CD4-positive, alpha-beta T cell treated with Interleukin-12 subunit alpha and Interleukin-12 subunit beta, for 1 hour (primary cell): ENCODE results near the gene GPRIN3.
"Not testable (repeated sequence)": the region's sequence is repeated elsewhere in the genome, so short reads cannot be mapped to it uniquely, and the experiment has no call there.

Source experiments
- DNase-seq: peaks from one replicate; pipeline ENCODE4 v3.0.0-alpha.2; 2020

GPRIN3 gene

DNA sequence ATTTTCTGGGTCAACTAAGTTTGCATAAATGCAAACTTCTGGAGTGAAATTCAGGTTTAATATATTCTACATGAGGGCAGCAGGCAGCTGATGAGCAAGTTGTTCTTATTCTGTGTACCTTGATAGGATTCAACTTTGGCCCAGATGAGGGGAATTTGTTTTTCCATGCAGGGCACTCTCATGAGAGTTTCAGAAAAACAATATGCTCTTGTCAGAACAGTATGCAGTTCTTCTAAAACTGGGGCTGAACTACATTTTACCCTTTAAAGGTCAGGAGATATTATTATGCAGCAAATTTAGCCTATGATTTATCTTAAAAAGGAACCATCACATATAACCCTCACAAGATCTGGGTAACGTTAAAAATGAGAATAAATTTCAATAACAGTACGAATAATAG, 19.2 kb downstream of the GPRIN3 start:
- no peak for DNase-seq

DNA sequence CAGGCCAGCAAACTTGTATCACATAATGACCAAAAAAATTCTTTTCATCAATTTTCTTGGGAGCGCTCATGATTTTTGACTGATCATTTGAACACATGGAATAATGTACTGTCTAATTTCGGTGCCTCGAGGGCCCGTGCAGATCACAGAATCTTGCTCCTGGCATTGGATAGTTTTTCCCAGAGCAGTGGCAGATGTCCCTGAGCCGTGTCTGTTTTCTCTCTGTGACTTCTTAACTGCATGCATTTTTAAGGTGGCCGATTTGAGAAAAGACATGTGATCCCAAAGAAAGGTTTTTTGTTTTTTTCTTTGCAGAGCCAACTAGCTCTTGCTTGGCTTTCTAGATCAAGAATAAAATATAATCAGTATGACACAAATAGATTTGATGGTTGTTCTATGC, 19.7 kb downstream of the GPRIN3 start:
- DNase-seq, result no peak

DNA sequence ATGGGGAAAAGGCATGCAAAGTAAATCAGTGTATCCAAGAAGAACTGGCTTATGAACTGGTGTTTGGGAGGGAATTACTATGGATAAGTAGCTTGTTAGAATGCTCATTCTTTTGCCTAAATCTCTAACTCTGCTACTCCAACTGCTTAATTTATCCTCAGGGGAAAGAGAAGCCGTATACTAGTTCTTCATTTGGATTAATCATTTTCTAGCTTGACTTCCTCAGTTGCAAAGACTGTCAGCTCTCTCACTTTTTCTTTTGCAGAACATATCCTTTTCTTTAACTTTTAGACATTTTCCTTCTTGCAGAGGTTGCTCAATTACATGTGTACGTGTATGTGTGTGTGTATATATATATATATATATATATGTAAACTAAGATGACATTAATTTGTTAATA, 21.9 kb downstream of the GPRIN3 start:
- DNase-seq, result no peak

DNA sequence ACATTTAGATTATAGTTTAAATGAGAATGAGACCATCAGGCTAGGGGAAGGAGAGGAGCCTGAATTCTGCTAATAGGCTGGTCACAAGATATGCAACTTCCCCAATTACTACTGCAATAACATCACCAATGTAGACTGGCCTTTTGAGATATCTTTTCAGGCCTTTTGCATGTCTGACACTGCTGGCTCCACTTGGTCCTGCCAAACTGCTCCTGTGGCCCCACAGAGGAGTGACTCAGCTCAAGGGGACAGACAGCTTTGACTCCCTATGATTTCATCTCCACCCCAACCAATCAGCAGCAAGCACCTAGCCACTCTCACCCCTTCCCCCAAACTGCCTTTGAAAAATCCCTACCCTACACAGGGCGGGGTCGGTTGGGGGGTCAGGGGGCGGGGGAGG, 22.8 kb downstream of the GPRIN3 start:
- DNase-seq, result peak; percentile 64

DNA sequence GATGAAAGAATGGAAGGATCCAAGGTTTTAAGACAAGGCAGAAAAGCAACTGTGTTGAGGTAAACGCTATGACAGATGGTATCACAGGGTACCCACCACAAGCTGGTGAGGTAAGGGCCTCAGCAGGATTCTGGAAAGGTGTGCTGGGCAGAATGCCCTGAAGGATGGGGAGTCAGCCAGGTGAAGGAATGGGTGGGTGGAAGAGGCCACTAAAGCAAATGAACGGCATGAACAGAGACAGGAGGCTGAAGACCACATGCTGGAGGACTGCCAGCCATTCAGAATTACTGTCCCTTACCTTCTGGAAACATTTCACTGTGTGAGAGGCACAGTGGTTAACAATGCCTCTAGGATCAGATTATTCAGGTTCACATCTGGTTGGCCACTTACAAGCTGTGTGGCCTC, 23.6 kb downstream of the GPRIN3 start:
- DNase-seq, result no peak

DNA sequence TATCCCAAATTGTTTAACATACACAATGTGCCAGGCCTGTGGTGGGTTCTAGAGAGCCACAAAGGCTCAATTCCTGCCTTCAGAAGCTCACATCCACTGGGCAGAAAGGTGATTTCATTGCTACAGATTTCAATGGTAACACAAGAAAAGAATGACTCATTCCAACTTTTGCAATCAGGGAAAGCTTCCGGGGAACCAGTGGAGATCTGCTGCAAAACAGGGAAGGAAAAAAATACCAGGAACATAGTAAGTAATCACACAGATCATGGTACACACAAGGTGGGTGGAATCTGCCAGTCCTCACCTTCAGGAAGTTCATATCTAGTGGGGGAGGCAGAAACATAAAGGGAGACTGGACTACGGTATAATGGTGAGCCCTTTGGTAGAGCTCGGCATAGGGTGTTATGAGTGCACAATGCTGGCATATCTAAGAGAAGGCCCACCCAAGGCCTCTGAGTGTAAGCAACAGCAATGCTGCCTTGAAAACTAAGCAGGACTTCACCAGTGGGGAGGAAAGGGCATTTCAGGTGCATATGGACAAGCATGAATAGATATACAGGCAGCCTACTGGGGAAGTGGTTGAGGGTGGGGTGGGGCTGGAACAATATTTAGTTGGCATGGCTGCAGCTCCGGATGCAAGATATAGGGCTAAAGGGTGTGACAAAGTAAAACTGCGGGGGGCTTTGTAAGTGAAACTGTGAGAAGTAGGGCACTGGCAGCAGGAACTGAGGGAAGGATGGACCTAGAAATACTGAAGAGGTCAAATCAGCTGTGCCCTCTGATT, 24.2 kb downstream of the GPRIN3 start:
- peak; percentile 87 for DNase-seq

DNA sequence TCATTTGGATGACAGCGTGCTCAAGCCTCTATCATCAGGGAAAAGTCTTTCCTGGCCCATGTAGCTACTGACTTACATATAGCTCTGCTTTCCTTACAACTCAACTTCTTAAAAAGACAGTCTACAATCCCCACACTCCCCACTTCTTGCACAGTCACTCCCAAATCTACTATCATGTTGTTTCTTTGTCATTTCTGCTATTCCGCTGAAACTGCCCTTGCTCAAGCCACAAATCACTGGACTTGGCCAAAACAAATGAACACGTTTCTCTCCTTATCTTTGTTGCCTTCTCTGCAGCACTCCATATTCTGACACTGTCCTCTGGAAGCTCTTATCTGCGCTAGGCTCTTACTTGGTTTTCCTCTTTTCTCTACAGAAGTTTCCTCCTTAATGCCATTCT, 28.2 kb downstream of the GPRIN3 start:
- no peak for DNase-seq

DNA sequence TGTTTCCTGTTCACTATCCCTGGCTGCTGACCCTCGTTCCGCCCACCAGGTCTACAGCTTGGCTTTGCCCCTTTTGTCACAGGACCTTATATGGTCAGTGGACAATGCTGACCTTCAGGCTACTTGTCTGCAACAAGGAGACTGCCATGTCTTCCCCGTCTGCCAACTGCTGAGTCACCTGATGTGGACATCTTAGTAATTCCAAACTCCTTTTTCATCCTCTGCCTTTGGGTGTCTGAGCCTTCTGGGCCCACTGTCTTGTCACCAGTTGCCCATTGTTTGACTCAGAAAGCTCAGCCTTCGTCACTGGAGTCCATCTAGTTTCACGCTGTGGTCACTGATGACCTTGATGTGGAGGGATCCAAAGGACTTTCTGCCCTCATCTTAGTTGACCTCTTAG, 30.2 kb downstream of the GPRIN3 start:
- no peak for DNase-seq

DNA sequence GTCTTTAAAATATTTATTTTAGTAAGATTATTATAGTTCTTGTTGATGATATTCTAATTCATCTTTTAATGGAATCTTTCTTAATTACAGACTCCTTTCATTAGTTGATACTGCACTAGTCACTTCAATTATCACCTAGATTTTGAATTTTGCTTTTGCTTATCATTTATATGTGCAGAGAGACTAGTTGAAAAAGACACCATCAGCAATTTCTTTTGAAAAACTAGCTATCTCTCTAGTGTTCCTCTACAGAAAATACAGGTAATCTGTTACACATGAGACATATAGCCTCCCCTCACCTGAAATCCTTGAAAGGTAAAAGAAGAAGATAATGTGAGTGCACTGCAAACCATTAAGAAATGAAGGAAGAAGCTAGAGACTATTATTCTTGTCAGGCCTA, 31.3 kb downstream of the GPRIN3 start:
- DNase-seq, result no peak

DNA sequence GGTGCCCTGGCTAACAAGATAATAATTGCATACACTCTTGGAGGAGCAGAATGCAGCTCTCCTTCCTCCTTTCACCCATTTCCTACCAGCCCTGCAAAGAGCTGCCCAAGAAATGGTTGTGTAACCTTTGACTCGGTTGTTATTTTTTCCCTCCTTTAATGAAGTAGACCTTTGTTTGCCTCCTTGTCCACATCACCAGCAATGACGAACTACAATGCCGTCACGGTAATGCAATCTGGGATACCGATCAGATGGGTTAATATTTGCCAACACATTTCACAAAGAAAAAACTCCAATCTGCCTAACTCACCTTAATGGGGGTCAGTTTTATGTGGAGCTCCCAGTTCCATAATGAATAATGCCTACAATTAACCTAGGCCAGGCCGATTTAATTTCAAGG, 32.0 kb downstream of the GPRIN3 start:
- no peak for DNase-seq

DNA sequence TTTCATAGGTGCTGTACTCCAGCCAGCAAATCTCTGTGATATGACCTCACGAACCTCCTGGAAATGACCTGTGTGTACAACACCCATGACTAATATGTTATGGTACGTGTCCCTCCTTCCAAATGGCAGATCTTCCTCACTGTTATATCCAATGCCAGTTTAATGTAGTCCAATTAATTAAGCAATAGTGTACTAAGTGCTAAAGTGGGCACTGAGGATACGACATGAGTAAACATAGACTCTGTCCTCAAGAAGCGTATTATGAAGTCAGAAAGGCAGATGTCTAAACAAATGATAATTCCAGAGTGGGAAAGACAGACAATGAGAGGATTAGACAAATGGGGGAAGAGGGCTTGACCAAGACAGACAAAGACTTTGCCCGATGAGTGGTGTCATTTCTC, 33.9 kb downstream of the GPRIN3 start:
- DNase-seq, result no peak

DNA sequence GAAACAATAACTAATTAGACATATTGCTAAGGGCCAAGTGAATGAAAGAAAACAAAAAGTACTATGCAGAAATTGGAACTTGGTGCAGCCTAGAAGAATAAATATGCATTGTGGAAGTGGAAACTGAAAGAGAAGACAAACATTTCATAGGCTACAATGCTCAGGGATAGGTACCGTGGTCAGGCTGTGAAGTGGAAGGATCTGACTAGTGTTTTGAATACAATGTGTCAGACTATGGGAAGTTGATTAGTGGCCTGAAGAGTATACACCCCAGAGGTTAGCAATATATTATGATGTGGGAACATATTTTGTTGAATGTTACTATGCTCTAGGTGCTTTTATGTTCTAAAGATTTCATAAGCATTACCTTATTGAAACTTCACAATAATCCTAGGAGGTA, 36.8 kb downstream of the GPRIN3 start:
- DNase-seq, result no peak

DNA sequence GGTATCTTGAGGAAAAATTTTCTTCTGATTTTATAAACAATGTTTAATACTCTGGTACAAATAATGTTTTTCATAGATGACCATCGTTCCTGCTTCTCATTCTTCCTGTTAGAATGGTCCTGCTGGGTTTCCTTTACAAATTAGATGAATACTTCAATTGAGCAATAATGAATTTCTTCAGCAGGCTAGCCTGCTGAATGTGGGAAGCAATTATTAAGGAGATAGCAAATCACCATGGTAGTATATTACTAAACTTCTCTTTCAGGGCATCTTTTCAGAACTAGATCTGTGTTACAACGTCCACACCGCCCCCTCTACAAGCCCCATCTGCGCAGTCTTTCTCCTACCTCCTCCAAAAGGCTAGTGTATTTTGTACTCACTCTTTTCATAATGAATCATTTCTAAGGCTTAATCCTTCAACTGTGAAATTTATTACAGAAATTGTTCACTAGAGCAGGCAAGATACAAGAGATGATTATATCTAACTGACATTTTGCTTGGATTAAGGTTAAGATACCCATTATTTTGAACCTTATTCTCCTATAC, 38.4 kb downstream of the GPRIN3 start:
- no peak for DNase-seq

DNA sequence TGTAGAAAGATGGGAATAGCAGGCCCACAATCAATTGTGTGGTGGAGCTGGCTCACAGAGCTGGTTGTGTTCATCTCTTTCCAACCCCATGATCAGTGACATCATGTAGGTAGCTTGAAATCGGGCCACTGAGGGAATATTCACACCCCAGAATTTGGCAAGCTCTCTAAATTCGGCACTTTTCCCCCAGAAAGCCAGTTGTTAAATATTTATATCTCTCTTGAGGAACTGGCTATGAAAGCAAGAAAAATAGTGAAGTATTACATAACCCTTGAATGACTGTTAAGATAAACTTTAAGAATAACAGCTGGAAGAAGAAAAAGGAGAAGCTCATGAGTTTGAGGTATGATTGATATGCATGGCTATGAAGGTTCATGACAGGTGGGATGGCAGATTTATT, 38.9 kb downstream of the GPRIN3 start:
- DNase-seq, result no peak

DNA sequence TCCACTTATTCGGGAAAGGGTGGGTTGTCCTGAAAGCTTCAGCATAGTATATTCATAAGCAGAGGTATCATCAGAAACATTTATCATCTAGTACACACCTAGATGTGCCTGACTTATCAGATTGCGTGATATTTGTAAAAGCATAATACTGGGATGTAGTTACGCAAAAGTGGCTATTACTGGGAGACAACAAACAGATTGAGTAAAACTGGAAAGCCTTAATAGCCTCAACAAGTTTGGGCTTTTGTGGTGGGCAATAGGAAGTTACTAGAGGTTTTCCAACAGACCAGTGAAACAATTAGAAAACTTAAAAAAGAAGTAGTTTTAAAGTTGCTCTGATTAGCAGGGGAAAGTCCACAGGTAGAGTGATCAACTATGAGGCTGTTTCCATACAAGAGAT, 39.8 kb downstream of the GPRIN3 start:
- DNase-seq, result no peak

DNA sequence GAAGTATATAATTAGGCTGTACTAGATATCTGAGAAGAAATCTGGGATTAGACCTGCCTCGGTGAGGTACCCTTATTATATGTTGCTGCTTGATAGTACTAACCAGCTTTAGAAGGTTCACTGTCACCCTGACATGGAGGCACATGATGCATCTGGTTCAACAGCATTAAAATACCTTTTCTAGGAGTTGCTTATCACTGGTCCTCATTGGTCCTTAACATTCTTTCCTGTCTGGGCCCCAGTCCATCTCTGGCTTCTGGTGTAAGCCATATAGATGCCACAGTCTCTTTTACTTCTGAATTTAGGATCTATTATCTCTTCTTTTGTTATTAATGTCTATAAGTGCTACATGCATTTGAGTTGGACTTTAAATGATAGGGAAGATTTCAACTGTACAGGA, 40.2 kb downstream of the GPRIN3 start:
- no peak for DNase-seq

DNA sequence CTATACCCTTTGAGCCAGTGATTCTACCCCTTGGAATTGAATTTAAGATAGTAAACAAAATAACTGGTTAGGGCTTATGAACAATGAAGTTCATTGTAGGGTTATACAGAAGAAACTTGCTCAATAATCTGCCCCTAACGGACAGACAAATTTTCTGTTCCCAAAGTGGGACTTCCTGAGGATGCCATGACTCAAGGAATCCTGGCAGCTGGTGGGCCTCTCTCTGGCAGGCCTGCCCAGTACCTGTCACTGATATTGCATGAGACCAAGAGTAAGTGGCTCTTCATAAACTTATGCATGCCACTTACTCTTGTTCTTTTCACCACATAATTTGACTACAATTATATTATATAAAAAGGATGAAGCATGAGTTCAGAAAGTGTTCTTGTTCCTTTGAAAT, 41.5 kb downstream of the GPRIN3 start:
- DNase-seq, result no peak

DNA sequence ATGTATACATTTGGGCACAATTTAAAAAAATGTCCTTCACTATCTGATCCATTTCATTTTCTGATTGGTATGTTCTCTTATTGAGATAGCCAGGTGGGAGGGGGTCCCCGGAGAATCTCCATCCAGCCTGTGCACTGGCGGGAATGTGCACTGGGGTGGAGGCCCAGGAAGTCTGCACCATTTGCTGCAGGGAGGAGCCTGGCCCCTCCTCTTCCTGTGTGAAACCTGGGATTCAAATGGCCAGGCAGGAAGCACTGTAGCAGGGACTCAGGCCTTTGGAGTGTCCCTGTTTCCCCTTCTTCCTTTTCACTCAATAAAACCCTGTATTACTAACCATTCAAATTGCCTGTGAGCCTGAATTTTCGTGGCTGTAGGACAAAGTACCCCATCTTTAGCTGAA, 44.3 kb downstream of the GPRIN3 start:
- no peak for DNase-seq

DNA sequence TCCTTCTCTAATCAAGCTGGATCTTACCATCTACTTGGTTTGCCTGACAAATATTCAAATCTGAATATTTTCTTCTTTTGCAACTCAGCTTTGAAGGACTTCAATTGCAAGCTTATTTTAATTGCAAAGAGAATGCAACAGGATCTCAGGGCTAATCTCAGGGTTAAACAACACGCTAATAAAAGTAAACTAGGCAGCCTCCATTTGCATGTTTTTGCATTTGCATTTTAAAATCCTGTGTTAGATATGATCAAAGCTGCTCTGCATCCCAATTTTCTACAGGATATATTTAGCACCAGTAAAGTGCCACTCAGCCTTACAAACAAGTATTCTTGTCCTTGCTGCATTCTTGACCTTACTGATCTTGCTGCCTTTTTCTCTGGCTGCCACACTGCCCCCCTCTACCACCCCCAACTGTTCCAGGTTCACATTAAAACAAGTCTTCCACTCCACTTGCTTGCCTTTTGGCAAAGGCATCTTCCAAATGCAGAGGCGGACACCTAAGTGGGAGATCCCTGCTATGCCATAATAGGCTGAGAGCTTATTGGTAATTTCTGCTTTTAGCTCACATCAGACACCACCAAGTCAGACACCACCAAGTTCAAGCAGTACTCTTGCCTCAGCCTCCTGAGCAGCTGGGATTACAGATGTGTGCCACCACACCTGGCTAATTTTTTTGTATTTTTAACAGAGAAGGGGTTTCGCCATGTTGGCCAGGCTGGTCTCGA, 48.1 kb downstream of the GPRIN3 start:
- DNase-seq, result no peak

DNA sequence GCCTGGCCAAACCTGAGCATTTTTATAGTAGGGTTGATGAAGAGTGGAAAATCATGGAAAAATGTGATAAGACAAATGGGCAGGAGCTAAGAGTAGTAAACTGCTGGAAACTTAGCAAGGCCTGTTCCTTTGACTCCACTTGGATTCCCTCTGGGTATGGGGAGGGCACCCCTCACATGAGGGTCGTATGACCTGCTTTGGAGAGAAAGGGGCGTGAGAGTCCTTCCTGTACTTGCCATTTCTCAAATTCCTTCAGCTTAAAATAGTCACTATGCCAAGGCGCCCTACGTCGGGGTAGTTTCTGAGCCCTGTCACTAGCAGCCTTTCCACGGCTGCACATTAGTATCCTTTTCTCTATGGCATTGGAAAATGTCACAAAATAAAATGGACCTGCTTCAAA, 49.1 kb downstream of the GPRIN3 start:
- DNase-seq, result no peak

DNA sequence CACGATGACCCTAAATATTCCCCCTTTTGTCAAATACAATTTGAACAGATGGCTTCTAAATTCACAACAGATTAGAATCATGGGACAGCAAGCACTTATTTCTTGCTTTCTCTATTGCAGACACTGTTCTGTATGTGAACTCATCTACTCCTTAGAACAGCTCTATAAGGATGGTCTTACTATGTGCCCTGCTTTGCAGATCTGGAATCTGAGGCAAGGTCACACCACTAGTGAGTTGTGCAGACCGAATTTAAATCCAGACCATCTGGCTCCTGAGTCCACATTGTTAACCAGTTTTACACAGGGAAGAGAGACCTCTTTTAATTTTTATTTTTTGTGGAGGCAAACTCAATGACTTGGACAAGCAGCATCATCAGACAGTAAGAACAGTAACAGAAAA, 50.2 kb downstream of the GPRIN3 start:
- DNase-seq, result no peak

DNA sequence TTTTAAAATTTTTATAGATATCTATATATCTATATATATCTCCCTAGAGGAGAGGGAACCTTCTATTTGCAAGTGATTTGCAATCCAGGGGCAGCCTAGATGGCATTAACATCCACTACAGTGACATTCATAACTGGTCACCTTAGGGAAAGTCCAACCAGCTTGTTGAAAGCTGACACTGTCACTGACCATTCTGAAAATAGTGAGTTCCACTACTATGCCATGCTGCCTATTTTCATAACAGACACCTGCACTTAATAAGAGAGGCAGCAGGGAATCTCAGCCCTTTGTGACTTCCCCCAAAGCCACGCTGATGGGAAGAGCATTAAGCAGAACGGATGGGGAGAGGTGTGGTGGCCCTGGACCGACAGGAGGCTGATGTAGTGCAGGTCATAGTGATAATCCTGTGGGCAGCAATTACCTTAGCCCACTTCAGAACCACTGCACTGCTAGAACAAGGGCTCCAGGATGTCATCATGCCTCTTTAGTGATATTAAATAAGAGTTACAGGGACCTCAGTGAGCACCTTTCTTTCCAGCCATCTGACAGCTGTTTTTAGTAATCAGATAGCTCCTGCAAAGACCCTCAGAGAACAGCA, 51.3 kb downstream of the GPRIN3 start:
- DNase-seq, result no peak

DNA sequence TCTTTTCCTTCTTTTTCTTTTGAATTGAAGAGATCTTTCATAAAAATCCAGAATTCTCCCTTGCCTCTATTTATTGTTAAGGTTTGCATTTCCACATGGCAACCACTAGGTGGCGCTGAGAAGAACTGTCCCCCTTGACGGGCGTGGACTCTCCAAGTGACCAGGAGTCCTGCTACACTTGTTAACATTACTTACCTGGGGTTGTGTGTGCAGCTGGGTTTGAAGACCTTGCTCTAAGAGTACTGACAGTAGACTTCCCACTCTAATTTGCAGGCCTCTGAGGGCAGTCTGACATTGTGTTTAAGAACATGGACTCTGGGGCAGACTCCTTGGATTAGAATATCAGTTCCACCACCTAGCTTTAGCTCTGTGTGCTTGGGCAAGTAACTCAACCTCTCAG, 52.8 kb downstream of the GPRIN3 start:
- DNase-seq, result peak; percentile 69

DNA sequence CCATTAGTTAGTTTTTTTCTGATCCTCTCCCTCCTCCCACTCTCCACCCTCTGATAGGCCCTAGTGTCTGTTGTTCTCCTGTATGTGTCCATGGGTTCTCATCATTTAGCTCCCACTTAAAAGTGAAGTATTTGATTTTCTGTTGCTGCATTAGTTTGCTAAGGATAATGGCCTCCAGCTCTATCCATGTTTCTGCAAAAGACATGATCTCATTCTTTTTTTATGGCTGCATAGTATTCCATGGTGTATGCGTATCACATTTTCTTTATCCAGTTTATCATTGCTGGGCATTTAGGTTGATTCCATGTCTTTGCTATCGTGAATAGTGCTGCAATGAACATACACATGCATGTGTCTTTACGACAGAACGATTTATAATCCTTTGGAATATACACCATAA, 53.3 kb downstream of the GPRIN3 start:
- DNase-seq, result not testable (repeated sequence)
